Measurements from ENCODE around the gene CCDC17.

The CCDC17 gene

GRCh38 chr1:45574105-45574626 is 49.7 kb downstream of the CCDC17 start:
- no peak for DNase-seq

- DNase-seq, result no peak
Observed at GRCh38 chr1:45573231-45573804, 50.5 kb downstream of the CCDC17 start.

- no peak for DNase-seq
Observed at GRCh38 chr1:45570631-45571030, 53.2 kb downstream of the CCDC17 start.
